T-helper 1 cell treated with Interleukin-12 subunit alpha and Interleukin-12 subunit beta and Interleukin-4 antibody, amounts not matched to agents 30 μg/mL and 1 μg/mL, for 36 hours (primary cell): Measurements from ENCODE around the gene MRM2.

Source experiments
- H3K27ac Mint-ChIP-seq: one replicate; pipeline ENCODE4 v1.8.0; 2021; ENCODE audit warnings: mild to moderate bottlenecking, mixed read lengths
- H3K27me3 Mint-ChIP-seq: one replicate; pipeline ENCODE4 v1.8.0; 2021; ENCODE audit warnings: low read depth, mixed read lengths
- H3K36me3 Mint-ChIP-seq: one replicate; pipeline ENCODE4 v1.8.0; 2021; ENCODE audit warnings: low read depth, mixed read lengths
- H3K4me1 Mint-ChIP-seq: one replicate; pipeline ENCODE4 v1.8.0; 2021; ENCODE audit warnings: low read depth, mixed read lengths
- H3K4me3 Mint-ChIP-seq: one replicate; pipeline ENCODE4 v1.8.0; 2021; ENCODE audit warnings: mild to moderate bottlenecking, moderate library complexity, mixed read lengths
- H3K9me3 Mint-ChIP-seq: one replicate; pipeline ENCODE4 v1.8.0; 2021; ENCODE audit warnings: mixed read lengths

The MRM2 gene

GRCh38 chr7:2214636-2215035 is 27.4 kb downstream of the MRM2 start:
- no peak overlapping the region for H3K4me3 Mint-ChIP-seq
- no peaks in the 10 kb centered on the region for H3K9me3 Mint-ChIP-seq
- no peaks in the 10 kb centered on the region for H3K27me3 Mint-ChIP-seq
- peaks cover 21% of the 10 kb centered on the region for H3K36me3 Mint-ChIP-seq
- no peaks in the 10 kb centered on the region for H3K4me1 Mint-ChIP-seq
- H3K27ac Mint-ChIP-seq, result no peak overlapping the region

DNA sequence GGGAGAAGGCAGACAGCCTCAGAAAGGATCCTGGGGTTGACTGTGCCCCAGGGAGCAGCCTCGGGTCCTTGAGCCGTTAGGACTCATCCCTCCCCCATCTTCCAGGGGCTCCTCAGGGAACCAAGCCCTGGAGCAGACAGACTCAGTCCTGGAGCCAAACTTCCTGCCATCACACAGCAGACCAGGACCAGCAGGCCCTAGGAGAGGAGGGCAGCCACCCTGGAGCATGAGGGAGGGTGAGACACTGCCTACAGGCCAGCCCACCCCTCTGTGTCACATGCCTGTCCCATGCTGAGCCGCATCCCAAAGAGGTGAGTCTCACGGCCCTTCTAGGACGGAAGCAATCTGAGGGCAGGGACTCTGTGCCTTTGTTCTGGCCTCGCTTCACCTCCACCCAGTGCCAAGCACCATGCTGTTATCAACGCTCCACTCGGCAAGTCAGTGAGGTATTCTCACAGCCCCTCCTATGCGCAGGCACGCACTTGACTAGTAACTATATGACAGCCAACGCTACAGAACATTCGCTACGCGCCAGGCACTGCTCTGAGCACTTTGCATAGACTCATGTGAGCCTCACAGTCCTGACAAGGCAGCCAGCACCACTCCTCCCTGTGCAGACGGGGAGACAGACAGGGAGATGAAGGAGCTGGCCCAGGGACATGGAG is 28.3 kb downstream of the MRM2 start:
- Mint-ChIP-seq H3K27ac (no peak overlapping the region), H3K9me3 (no peaks in the 10 kb centered on the region), H3K36me3 (peaks cover 21% of the 10 kb centered on the region), H3K4me1 (no peaks in the 10 kb centered on the region), H3K27me3 (no peaks in the 10 kb centered on the region), H3K4me3 (no peak overlapping the region)

DNA sequence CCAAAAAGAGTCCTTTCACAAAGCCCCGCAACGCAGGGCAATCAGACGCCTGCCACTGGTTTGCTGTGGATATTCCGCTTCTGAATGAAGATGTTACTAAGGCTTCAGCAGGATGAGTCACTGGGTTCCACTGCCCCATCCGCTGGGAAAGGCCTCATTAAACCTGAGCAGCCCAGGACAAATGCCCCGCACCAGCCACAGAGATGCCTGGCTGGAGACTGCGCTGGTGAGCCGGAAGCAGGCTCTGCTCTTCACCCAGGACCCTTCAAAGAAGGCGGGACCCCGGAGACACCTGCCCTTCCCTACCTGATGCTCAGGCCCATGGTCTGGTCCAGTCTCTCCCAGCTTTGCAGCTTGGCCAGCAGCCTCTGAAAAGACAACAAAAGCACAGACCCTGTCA is 29.1 kb downstream of the MRM2 start:
- H3K4me3 Mint-ChIP-seq, result no peak overlapping the region
- no peaks in the 10 kb centered on the region for H3K27me3 Mint-ChIP-seq
- peaks cover 21% of the 10 kb centered on the region for H3K36me3 Mint-ChIP-seq
- H3K9me3 Mint-ChIP-seq, result no peaks in the 10 kb centered on the region
- no peaks in the 10 kb centered on the region for H3K4me1 Mint-ChIP-seq
- H3K27ac Mint-ChIP-seq, result no peak overlapping the region

GRCh38 chr7:2211926-2212325 is 30.1 kb downstream of the MRM2 start:
- H3K36me3 Mint-ChIP-seq, result peaks cover 23% of the 10 kb centered on the region
- H3K27ac Mint-ChIP-seq, result no peak overlapping the region

GRCh38 chr7:2211259-2211880 is 30.6 kb downstream of the MRM2 start:
- Mint-ChIP-seq H3K4me1 (no peaks in the 10 kb centered on the region), H3K9me3 (no peaks in the 10 kb centered on the region)

More at GRCh38 chr7:2211926-2212325, 30.1 kb downstream of the MRM2 start:
- Mint-ChIP-seq H3K4me1 (no peaks in the 10 kb centered on the region), H3K27me3 (no peaks in the 10 kb centered on the region), H3K9me3 (no peaks in the 10 kb centered on the region), H3K4me3 (no peak overlapping the region)

DNA sequence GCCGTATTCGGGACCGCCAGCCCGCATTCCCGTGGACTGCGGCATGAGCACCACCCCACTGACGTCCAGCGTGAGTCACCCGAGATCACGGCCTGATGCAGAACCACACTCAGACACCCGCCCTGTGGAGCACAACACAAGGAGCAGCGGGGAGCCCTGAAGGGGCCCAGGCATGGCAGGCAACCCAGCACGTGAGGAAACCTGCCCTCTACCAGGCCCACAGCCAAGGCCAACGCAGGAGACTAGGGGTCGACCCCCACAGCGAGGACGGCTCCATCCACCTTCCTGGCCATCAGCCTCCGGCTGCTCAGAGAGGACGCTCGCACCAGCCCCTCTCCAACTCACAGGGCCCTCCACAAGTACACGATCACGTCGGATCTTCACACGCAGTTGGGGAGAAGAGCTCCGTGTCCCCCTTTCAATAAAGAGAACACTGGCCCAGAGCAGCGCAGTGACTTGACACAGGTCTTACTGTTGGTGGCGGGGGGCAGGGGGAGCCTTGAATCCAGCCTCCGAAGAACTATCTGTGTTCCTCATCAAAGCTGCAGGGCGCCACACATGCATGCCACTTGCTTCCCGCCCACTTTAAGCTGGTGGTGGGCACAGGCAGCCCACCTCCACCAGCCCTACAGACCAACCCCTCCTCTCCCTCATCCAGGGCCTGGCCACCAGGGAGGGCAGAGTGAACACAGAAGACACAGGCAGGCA is 31.3 kb downstream of the MRM2 start:
- Mint-ChIP-seq H3K4me3 (no peak overlapping the region), H3K27ac (no peak overlapping the region), H3K27me3 (no peaks in the 10 kb centered on the region), H3K9me3 (no peaks in the 10 kb centered on the region), H3K36me3 (peaks cover 17% of the 10 kb centered on the region), H3K4me1 (no peaks in the 10 kb centered on the region)

More at GRCh38 chr7:2211259-2211880, 30.6 kb downstream of the MRM2 start:
- H3K27ac Mint-ChIP-seq, result no peak overlapping the region
- no peak overlapping the region for H3K4me3 Mint-ChIP-seq
- H3K27me3 Mint-ChIP-seq, result no peaks in the 10 kb centered on the region
- peaks cover 23% of the 10 kb centered on the region for H3K36me3 Mint-ChIP-seq

DNA sequence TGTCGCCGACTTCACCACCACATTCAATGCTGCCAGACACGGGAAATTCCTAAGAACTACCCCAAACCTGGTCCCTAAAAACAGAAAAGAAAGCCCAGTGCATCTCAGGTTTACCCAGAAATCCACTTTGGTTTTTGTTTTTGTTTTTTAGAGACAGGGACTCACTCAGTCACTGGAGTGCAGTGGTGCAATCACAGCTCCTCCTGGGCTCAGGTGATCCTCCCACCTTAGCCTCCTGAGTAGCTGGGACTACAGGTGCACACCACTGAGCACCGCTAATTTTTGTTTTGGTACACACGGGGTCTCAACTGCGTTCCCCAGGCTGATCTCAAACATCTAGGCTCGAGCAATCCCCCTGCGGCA is 32.1 kb downstream of the MRM2 start:
- no peaks in the 10 kb centered on the region for H3K27me3 Mint-ChIP-seq
- H3K4me1 Mint-ChIP-seq, result no peaks in the 10 kb centered on the region
- no peak overlapping the region for H3K27ac Mint-ChIP-seq
- no peaks in the 10 kb centered on the region for H3K9me3 Mint-ChIP-seq
- H3K4me3 Mint-ChIP-seq, result no peak overlapping the region
- peaks cover 13% of the 10 kb centered on the region for H3K36me3 Mint-ChIP-seq

DNA sequence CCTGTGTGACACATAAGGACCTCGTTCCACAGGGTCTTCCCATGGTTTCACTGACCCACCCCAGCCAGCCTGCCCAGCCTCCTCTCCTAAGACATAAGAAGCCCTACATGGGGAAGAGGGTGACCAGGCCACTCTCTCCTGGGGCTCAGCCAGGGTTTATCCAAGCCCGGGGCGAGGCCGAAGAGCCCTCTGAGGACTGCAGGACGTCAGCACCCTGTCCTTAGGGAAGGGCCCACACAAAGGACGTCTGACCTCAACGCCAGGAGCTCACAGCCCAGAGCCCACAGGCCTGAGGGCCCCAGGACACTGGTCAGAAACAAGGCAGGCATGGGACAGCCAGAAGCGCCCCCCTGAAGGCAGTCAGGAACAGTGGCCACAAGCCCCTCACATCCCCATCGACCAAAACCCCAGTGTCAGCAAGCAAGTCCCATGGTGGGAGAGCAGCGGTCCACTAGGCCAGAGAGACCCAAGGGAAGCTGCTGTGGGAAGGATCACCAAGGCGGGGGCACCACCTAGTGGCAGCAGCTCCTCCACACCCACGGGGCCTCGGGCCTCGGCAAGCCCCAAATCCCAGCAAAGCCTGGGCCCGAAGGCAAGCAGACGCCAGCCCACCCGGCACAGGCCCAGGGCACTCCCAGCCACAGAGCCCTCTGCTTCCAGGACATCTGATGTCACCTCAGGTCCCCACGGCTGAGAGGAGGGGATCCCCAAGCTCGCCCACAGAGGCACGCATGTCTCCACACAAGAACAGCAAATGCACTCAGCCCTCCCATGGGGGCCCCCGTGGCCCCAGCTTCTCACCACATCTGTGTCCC is 32.7 kb downstream of the MRM2 start:
- Mint-ChIP-seq H3K4me1 (no peaks in the 10 kb centered on the region), H3K9me3 (no peaks in the 10 kb centered on the region), H3K4me3 (no peak overlapping the region), H3K27ac (no peak overlapping the region), H3K27me3 (no peaks in the 10 kb centered on the region), H3K36me3 (peaks cover 13% of the 10 kb centered on the region)

DNA sequence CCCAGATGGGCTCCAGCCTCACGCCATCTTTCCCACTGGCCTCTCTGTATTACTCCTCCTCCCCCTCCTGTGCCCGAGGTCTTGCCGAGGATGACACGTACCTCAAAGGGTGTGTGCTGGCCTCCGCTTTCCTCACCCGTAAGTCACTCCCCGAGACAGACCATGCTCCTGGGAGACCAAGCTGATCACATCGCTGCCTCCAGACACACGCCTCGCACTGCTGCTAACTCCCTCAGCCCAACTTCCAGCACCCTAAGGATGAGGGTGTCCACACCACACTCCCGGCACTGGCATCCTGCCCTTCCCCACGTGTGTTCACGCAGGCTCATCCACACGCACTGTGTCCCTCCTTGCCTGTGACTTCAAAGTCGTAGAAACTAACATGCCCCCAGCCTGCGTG is 33.3 kb downstream of the MRM2 start:
- no peaks in the 10 kb centered on the region for H3K9me3 Mint-ChIP-seq
- peaks cover 10% of the 10 kb centered on the region for H3K36me3 Mint-ChIP-seq
- H3K27me3 Mint-ChIP-seq, result no peaks in the 10 kb centered on the region
- H3K4me3 Mint-ChIP-seq, result no peak overlapping the region
- H3K27ac Mint-ChIP-seq, result no peak overlapping the region
- no peaks in the 10 kb centered on the region for H3K4me1 Mint-ChIP-seq

GRCh38 chr7:2205036-2205780 is 36.8 kb downstream of the MRM2 start:
- Mint-ChIP-seq H3K27ac (no peak overlapping the region), H3K36me3 (peaks cover 9% of the 10 kb centered on the region), H3K4me1 (no peaks in the 10 kb centered on the region), H3K27me3 (no peaks in the 10 kb centered on the region), H3K9me3 (no peaks in the 10 kb centered on the region), H3K4me3 (no peak overlapping the region)

GRCh38 chr7:2204446-2204845 is 37.6 kb downstream of the MRM2 start:
- Mint-ChIP-seq H3K27me3 (no peaks in the 10 kb centered on the region), H3K27ac (no peak overlapping the region), H3K36me3 (peaks cover 9% of the 10 kb centered on the region), H3K4me1 (no peaks in the 10 kb centered on the region), H3K4me3 (no peak overlapping the region), H3K9me3 (no peaks in the 10 kb centered on the region)

DNA sequence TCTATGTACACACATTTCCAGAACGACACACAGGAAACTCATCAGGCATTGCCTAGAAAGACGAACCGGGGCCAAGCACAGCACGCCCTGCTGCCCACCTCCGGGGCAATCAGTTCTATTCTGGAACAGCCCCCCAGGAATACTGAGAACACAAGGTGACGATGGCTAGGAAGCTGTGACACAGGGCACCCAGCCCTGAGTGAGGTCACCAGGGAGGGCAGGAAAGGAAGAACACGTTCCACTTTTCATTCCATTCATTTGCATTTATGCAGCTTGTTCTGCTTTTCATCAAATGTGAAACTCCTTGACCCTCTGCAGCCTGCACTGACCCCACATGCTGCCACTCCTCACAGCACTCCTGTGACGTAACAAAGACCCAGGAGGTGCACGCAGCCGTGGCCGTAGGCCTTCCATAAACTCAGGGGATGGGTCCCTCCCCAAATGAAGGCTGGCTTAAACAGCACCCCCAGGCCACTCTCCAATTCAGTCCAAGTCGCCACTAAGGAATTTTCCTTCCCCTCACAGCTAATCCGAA is 38.2 kb downstream of the MRM2 start:
- no peak overlapping the region for H3K27ac Mint-ChIP-seq
- H3K36me3 Mint-ChIP-seq, result peaks cover 9% of the 10 kb centered on the region
- no peak overlapping the region for H3K4me3 Mint-ChIP-seq

GRCh38 chr7:2202901-2203765 is 38.9 kb downstream of the MRM2 start:
- H3K9me3 Mint-ChIP-seq, result no peaks in the 10 kb centered on the region
- peaks cover 6% of the 10 kb centered on the region for H3K36me3 Mint-ChIP-seq
- no peak overlapping the region for H3K27ac Mint-ChIP-seq

More for the DNA sequence above, 38.2 kb downstream of the MRM2 start:
- no peaks in the 10 kb centered on the region for H3K9me3 Mint-ChIP-seq
- no peaks in the 10 kb centered on the region for H3K4me1 Mint-ChIP-seq
- no peaks in the 10 kb centered on the region for H3K27me3 Mint-ChIP-seq

More at GRCh38 chr7:2202901-2203765, 38.9 kb downstream of the MRM2 start:
- Mint-ChIP-seq H3K4me1 (no peaks in the 10 kb centered on the region), H3K27me3 (no peaks in the 10 kb centered on the region), H3K4me3 (no peak overlapping the region)
